Fibroblast of peridontal ligament (primary cell): ENCODE data around the gene NAALAD2.

ENCODE experiments used
- DNase-seq: peaks from one replicate; pipeline ENCODE4 v3.0.0-alpha.2; 2010; ENCODE audit errors: extremely low read depth

Gene NAALAD2

GRCh38 chr11:90241414-90241813, 107.0 kb downstream of the NAALAD2 start:
- DNase-seq, result no peak
